H1 (cell line): Measurements from ENCODE around the gene PHACTR1. TPM values are rescaled to one million over a fixed set of nuclear protein-coding genes. Genes with fewer than 3 reads are reported as not detected.

Source experiments
- CHD2 ChIP-seq: IDR thresholded peaks from 2 replicates; pipeline ENCODE4 v1.6.1; 2012; ENCODE audit warnings: low read length, improper control_type of control experiment
- RBBP5 ChIP-seq: IDR thresholded peaks from 2 replicates; pipeline ENCODE4 v1.7.1; 2012; ENCODE audit warnings: low read depth, mild to moderate bottlenecking, inconsistent platforms, low read length, moderate library complexity, borderline replicate concordance
- RNF2 ChIP-seq: fragments of 200-900, 300-1000 bp; sonication (generic); IDR thresholded peaks from 2 replicates; pipeline ENCODE4 v1.7.1; 2016; ENCODE audit warnings: borderline replicate concordance, low read depth, mild to moderate bottlenecking, antibody characterized with exemption, low read length; ENCODE audit not compliant: poor library complexity, severe bottlenecking; ENCODE audit errors: missing control alignments
- SUZ12 ChIP-seq: fragments of 200-600 bp; sonication (generic); IDR thresholded peaks from 2 replicates; pipeline ENCODE4 v1.6.1; 2012; ENCODE audit warnings: mild to moderate bottlenecking, inconsistent platforms, low read length, moderate library complexity, mixed read lengths
- TCF12 ChIP-seq: IDR thresholded peaks from 2 replicates; pipeline ENCODE4 v1.6.1; 2011; ENCODE audit warnings: low read depth, mild to moderate bottlenecking, low read length
- polyA plus RNA-seq, 7 experiments: library from polyadenylated mRNA; depleted of rRNA in 3 of 7; stranded (reverse) in 5 of 7; unstranded in 2 of 7; fragments of >200 nt in 5 of 7; fragments of 200-250 nt in 2 of 7; gene quantifications; 1 replicate in 5 of 7; 2 replicates in 1 of 7; 4 replicates in 1 of 7; pipeline versions ENCODE4 v1.2.1 to v1.2.3, GENCODE V29; 2011 to 2013; ENCODE audit warnings: missing spikeins in 2 of 7, mixed read lengths in 2 of 7
- total RNA-seq: library from RNA; stranded (reverse); fragmentation: NEBNext Ultra II Directional; extraction: Animal tissue kit (Norgen Biotek cat#: 25700); gene quantifications from 2 replicates; pipeline ENCODE4 v1.2.1, GENCODE V29; 2021
- TF ChIP-seq, protein P1 (sequence below): IDR thresholded peaks from 2 replicates; pipeline ENCODE4 v1.6.1; 2012; ENCODE audit warnings: inconsistent platforms

Gene PHACTR1
- total and polyA plus RNA-seq, 2 of the 8 experiments (the other 6 are each of a cell fraction or from before 2014, with no cell fraction given): 3.9 to 17.1 TPM

DNA sequence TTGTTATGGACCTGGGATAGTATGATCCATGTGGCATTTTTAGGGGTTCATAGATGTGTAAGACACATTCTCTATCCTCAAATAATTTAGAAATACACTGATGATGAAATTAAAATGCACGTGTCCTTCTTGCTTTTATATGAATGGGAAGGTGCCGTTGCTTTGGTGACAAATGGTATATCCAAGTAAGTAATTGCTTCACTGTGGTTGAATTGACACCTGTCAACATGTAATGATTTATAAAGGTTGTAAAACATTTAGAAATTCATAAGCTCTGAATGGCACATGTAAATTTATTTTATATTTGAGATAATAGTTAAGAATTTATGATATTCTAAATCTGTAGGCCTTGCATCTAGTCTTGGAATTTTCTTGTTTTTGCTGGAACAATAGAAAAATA is 227.0 kb downstream of the PHACTR1 start (continued):
- TF ChIP-seq, protein P1, sequence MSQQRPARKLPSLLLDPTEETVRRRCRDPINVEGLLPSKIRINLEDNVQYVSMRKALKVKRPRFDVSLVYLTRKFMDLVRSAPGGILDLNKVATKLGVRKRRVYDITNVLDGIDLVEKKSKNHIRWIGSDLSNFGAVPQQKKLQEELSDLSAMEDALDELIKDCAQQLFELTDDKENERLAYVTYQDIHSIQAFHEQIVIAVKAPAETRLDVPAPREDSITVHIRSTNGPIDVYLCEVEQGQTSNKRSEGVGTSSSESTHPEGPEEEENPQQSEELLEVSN: no peak
- TF ChIP-seq RBBP5 (no peak), RNF2 (no peak), SUZ12 (no peak), CHD2 (no peak), TCF12 (no peak)
